Stimulated activated CD8-positive, alpha-beta memory T cell treated with anti-CD3 and anti-CD28 coated beads, Interleukin-4, amount 100 ng/mL, for 4 hours (primary cell): Measurements from ENCODE around the gene PVALEF.

ENCODE experiments used
- DNase-seq, 2 donors: peaks; one replicate each; pipeline ENCODE4 v3.0.0-alpha.2; 2020; ENCODE audit warnings: low read depth in 2 of 2, low spot score in 1 of 2

The PVALEF gene

GRCh38 chr17:81160747-81161453 lies 4.4 kb upstream of the PVALEF start:
- no peak for DNase-seq

GRCh38 chr17:81161536-81161935 lies 3.8 kb upstream of the PVALEF start:
- DNase-seq: no peak

- no peak for DNase-seq
Measured at GRCh38 chr17:81161972-81162371, 3.3 kb upstream of the PVALEF start.

GRCh38 chr17:81162491-81162890 lies 2.8 kb upstream of the PVALEF start:
- no peak for DNase-seq

- DNase-seq: no peak
Measured at GRCh38 chr17:81163051-81163695, 2.1 kb upstream of the PVALEF start.

DNA sequence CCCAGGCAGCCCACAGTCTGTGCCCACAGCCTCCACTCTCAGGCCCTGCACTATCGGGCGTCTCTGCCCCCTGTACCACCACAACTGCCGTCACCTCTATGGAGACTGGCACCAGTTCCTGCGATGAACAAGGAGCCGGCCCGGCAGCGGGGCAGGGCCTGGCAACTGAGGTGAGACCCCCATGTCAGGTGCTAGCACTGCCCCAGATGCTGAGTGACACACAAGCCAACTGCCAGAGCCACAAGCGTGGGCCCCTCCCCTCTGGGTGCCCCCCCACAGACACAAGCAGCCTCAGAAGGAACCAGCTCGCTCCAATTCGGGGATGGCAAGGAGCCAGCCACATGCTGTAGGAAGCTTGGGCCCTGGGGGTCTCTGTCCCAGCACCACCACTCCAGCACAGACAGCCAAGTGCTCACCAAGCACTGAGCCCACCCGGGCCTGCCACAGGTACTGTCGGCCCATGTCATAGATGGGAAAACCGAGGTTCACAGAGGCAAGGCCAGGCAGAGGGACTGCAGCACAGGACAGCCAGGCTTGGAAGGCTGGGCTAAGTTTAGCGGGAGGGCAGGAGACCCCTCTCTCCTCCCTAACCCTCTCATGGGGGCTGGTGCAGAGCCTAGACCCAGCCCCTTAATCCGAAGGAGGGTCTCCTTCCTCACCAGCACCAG lies 1.5 kb upstream of the PVALEF start:
- DNase-seq: no peak

DNA sequence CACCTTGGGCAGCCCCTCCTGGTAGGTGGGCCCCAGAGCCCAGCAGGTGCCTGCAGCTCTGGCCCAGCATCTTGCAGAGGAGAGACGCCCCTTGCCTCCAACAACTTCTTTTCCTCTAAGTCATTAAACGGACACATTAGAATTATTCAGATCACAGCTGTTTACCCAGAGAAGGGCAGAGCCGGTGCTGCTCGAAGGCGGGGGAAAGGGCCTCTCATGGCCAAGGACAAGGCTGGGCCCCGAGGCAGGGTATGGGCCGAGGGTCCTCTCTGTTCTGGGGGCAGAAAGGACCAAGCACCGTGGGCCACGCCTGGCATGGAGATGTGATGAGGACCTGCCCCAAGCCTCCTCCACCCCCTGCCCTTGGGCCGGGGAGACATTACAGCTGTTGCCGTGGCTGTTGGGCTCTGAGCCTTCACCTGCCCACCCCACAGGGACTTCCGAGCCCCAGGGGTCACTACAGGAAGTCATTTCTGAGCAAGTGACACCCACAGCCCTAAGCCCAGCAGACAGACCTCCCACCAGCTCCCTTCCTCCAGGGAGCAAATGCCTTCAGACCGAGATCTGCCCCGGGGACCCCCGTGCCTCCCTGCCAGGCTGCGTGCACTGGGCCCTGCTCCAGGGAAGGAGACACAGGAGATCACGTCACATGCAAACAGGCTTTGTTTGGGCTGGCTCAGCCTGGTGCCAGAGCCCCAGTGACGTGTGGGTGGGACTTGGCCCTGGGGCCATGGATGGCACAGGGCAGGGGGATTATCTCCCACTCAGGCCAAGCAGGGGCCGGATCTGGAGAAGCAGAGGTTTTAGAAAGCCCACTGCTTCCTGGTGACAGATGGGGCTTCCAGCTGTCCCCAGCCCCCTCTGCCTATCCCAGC lies 699 bp upstream of the PVALEF start:
- DNase-seq: no peak

- no peak for DNase-seq
Measured at GRCh38 chr17:81166033-81166492, 756 bp downstream of the PVALEF start, which contains the start of gene AATK. AATK (minus strand) TSS chr17:81166221; CDS start chr17:81165992, 229 bp downstream.

DNA sequence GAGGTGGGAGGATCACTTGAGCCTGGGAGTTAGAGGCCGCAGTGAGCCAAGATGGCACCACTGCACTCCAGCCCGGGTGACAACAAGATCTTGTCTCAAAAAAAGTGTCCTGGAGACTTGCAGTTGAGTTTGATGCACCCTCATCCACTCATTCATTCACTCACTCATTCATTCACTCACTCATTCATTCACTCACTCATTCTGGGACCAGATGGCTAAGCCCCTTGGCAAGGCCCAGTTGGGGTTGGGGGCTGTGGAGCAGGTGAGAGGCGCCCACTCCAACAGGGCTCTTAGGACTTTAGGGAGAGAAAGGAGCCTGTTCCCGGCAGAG lies 1.9 kb downstream of the PVALEF start:
- DNase-seq: no peak

DNA sequence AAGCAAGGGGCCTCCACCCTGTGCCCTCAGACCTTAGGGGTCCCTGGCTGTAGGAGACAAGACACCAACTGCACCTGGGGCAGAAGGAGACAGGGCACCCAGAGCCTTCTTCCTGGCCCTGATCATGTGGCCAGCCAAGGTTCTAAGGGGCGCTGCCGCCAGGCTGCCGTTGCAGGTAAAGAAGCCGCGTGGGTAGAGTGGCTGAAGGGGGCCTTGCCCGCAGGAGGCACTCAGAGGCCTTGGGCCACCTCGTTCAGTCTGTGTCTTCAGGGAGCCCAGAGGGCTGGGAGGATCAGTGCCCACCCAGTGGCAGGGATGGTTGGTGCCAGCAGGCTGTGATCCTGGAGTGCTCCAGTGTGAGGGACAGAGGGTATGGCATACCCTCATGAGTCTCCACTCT lies 2.3 kb downstream of the PVALEF start:
- DNase-seq: no peak

DNA sequence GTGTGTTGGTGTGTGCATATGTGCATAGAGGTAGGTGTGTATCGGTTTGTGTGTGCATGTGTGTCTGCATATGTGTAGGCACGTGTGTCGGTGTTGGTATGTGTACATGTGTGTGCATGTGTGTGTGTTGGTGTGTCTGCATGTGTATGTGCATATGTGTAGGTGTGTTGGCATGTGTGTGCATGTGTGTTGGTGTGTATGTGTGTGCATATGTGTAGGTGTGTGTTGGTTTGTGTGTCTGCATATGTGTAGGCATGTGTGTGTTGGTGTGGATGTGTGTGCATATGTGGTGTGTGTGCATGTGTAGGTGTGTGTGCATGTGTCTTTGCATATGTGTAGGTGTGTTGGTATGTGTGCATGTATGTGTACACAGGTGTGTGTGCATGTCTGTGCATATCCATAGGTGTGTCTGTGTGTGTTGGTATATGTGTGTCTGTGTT lies 4.6 kb downstream of the PVALEF start:
- no peak for DNase-seq

GRCh38 chr17:81170727-81171494 lies 5.6 kb downstream of the PVALEF start:
- DNase-seq: no peak

GRCh38 chr17:81171941-81172340 lies 6.6 kb downstream of the PVALEF start:
- no peak for DNase-seq

DNA sequence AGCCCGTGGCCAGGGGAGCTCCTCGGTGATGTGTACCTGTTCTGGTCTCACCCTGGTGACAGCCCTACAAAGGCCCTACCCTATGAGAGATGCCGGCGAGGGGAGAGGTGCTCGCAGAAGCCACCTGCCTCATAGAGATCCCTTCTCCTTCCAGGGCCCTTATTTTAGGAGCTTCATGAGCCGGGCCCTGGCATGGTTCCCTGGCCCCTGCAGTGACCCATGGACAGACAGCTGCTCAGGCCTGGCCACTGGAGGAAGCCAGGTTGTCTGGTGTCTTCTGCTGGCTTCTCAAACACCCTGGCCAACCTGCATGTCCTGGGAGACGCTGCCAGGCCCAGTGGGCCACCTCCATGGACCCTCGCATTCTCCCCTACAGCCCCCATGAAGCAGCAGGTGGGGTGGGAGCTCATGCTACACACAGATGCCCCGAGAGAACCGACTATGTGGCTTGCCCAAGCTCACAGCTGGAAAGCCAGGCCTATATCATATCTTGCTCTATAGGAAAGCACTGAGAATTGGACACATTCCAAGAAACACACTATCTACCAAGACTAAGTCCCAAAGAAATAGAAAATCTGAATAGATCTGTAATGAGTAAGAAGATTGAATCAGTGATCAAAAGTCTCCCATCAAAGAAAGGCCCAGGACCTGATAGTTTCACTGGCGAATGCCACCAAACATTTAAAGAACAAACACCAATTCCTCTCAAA lies 7.9 kb downstream of the PVALEF start:
- DNase-seq: no peak

GRCh38 chr17:81173762-81174155 lies 8.5 kb downstream of the PVALEF start:
- DNase-seq: no peak

GRCh38 chr17:81176666-81177065 lies 11.4 kb downstream of the PVALEF start:
- no peak for DNase-seq

DNA sequence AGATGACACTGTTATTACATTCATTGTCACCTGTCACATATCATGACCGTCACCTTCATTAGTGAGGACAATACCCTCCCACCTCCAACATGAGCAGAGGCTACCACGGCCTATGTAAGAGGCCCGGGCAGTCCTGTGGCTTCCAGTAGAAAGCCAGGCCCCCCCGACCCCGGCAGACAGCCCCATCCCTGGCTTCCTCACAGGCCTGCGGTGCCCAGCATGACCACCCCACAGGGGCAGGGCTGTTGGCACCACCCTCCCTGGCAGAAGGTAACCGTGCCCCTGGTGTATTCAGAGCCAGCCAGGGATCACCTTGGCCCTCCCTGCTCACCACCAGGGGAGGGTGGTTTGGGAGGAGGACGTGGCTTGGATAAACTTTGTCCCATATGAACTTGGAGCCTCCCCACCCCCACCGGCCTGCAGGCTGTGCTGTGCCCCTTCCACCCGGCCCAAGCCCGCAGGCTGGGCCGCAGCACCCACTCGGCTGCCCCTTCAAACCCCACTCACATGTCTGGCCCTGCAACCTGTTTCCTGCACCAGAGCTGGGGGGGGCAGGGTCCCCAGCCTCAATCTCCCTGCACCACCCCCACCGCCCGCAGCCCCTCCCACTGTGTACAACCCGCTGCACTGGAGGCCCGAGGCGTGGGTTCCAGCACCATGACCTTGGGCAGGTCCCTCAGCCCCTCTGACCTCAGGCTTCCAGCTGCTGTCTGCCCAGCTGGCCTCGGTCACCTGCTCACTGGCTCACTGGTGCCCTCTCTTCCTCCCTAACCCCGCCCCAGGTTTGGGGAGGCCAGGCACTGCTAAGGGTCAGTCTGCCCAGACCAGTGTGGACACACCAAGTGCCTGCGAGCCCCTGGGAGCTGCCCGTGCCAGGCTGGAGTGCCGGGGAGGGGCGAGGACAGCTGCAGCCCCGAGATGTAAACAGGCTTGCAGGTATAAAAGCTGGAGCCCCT lies 13.1 kb downstream of the PVALEF start:
- DNase-seq: no peak

- no peak for DNase-seq
Measured at GRCh38 chr17:81179220-81179619, 13.9 kb downstream of the PVALEF start.

GRCh38 chr17:81179861-81180260 lies 14.6 kb downstream of the PVALEF start:
- no peak for DNase-seq
